Psoas muscle (tissue), 8 donors: Measurements from ENCODE around the gene GNA15. TPM values are rescaled to one million over a fixed set of nuclear protein-coding genes. Genes with fewer than 3 reads are reported as not detected.

Experiments used
- ATAC-seq, 4 donors: fragments of 200-7000 bp; cut with Tn5 transposase; one replicate each; pipeline ENCODE4 v1.9.1; 2020; ENCODE audit warnings: moderate library complexity in 3 of 4, mild to moderate bottlenecking in 2 of 4
- DNase-seq, 2 donors: peaks; one replicate each; pipeline ENCODE4 v3.0.0-alpha.2; 2020
- H3K27ac ChIP-seq: fragments of 200-600 bp; one replicate; pipeline ENCODE4 v1.8.0; 2022
- H3K27me3 ChIP-seq, 3 donors: fragments of 200-600 bp in 1 of 3; one replicate each; pipeline versions ENCODE4 v1.6.1 to v1.8.0; 2013 to 2022; ENCODE audit warnings: low read length in 2 of 3, mild to moderate bottlenecking in 2 of 3, moderate library complexity in 1 of 3; ENCODE audit not compliant: insufficient read depth in 3 of 3
- H3K36me3 ChIP-seq, 2 donors: fragments of 200-600 bp in 1 of 2; one replicate each; pipeline versions ENCODE4 v1.6.1 to v1.8.0; 2013 to 2022; ENCODE audit warnings: low read depth in 1 of 2, mild to moderate bottlenecking in 1 of 2, moderate library complexity in 1 of 2; ENCODE audit not compliant: insufficient read depth in 1 of 2
- H3K4me1 ChIP-seq: fragments of 200-600 bp; one replicate; pipeline ENCODE4 v1.8.0; 2022
- H3K4me3 ChIP-seq: fragments of 200-600 bp; one replicate; pipeline ENCODE4 v1.8.0; 2022; ENCODE audit warnings: mild to moderate bottlenecking
- H3K9me3 ChIP-seq: fragments of 200-600 bp; one replicate; pipeline ENCODE4 v1.8.0; 2022
- CTCF ChIP-seq: fragments of 200-600 bp; IDR thresholded peaks from one replicate; pipeline ENCODE4 v1.8.0; 2022; ENCODE audit warnings: antibody characterized with exemption
- WGBS, 3 donors: extraction: QIAGEN DNeasy Blood & Tissue Kit; methylation state at CpG; one replicate each; pipeline versions ENCODE4 v1.1.6 to v1.1.7; 2013; 5-methylcytosine and 5-hydroxymethylcytosine counted together
- intact Hi-C, 2 donors: fragments of 100-400 bp; cut with DNase I; formaldehyde crosslinking; loops; one replicate each; pipeline versions ENCODE4 v1.11.0 to v1.14.2; 2022
- polyA plus RNA-seq, 3 donors: library from polyadenylated mRNA; stranded (reverse); fragments of 200-250 nt; gene quantifications; one replicate each; pipeline ENCODE4 v1.2.3, GENCODE V29; 2013
- total RNA-seq, 4 donors: library from RNA; stranded (reverse); fragmentation: NEBNext Ultra II Directional in 2 of 4; extraction: Animal tissue kit (Norgen Biotek cat#: 25700) in 2 of 4; gene quantifications; one replicate each; pipeline versions ENCODE4 v1.2.1 to v1.2.4, GENCODE V29; 2021 to 2023
- donor health status: healthy with polysubstance abuse.
- donor health status: DM: no; HTN: no; CAD: no; lungs with moderate emphysema.
- donor health status: Bipolar disorder and iron deficiency.
- donor health status: healthy.
- donor health status: DM: yes; HTN: yes; CAD: no.
- donor health status: DM: no; HTN: no; CAD: no.
- donor health status: DM: no; HTN: no; CAD: no.
- donor health status: DM: yes; HTN: yes; CAD: no.

The GNA15 gene
- total and polyA plus RNA-seq, 7 donors: 0.18 to 1.9 (median 0.91) TPM

GRCh38 chr19:3176715-3177501 is 41.1 kb downstream of the GNA15 start:
- intact Hi-C loops: no loop called here
- peak in 1 of 4 donors; percentile 23 for ATAC-seq
- no peaks in the 10 kb centered on the region for H3K4me1 ChIP-seq
- TF ChIP-seq CTCF: no peak
- no peaks in the 10 kb centered on the region for H3K36me3 ChIP-seq
- H3K27me3 ChIP-seq: no peaks in the 10 kb centered on the region
- H3K9me3 ChIP-seq: no peaks in the 10 kb centered on the region
- no peak for DNase-seq
- no peak overlapping the region for H3K27ac ChIP-seq
- H3K4me3 ChIP-seq: no peak overlapping the region
- 77 to 87% (median 80%) methylated on average over 10 to 11 of the region's 11 CpGs for WGBS, 3 donors

GRCh38 chr19:3178377-3178972 is 42.6 kb downstream of the GNA15 start, which contains the start of gene S1PR4:
S1PR4 (plus strand) TSS chr19:3178769; CDS start chr19:3178793, 24 bp downstream.
- peak in 1 of 2 donors; percentile 56 for DNase-seq
- no peaks in the 10 kb centered on the region for H3K27me3 ChIP-seq

GRCh38 chr19:3178973-3179738 is 43.3 kb downstream of the GNA15 start:
- intact Hi-C loops: no loop called here
- 84 to 87% (median 86%) methylated on average over 43 to 52 of the region's 52 CpGs for WGBS, 3 donors
- H3K27me3 ChIP-seq: no peaks in the 10 kb centered on the region
- peak overlapping the region; percentile 28 for H3K4me3 ChIP-seq
- H3K36me3 ChIP-seq: no peaks in the 10 kb centered on the region
- H3K9me3 ChIP-seq: no peaks in the 10 kb centered on the region
- TF ChIP-seq CTCF: no peak
- DNase-seq (no peak), ATAC-seq (peak in 1 of 4 donors; percentile 19)
- H3K27ac ChIP-seq: peak overlapping the region; percentile 9
- no peaks in the 10 kb centered on the region for H3K4me1 ChIP-seq

More at GRCh38 chr19:3178377-3178972, 42.6 kb downstream of the GNA15 start, which contains the start of gene S1PR4:
- H3K4me1 ChIP-seq: no peaks in the 10 kb centered on the region
- H3K4me3 ChIP-seq: peak within 1 kb of the TSS; percentile 28
- H3K27ac ChIP-seq: peak within 1 kb of the TSS; percentile 9
- intact Hi-C loops: no loop called here
- WGBS, 3 donors: 60 to 66% (median 61%) methylated on average over 28 to 42 of the region's 42 CpGs
- H3K36me3 ChIP-seq: no peaks in the 10 kb centered on the region
- ATAC-seq: peak in 1 of 4 donors; percentile 21
- no peaks in the 10 kb centered on the region for H3K9me3 ChIP-seq
- TF ChIP-seq CTCF: no peak

- H3K27ac ChIP-seq: no peak overlapping the region
- intact Hi-C loops: loop anchor here in 1 of 2 donors (5.0 kb wide), 1 partner anchor 228 kb away; no protein-coding TSS in a partner anchor
- TF ChIP-seq CTCF: no peak
- no peak overlapping the region for H3K4me3 ChIP-seq
- no peak for DNase-seq
- WGBS, 3 donors: 79 to 89% (median 89%) methylated on average over 26 to 31 of the region's 31 CpGs
- peaks cover 6% of the 10 kb centered on the region for H3K4me1 ChIP-seq
- H3K9me3 ChIP-seq: no peaks in the 10 kb centered on the region
- ATAC-seq: no peak
- no peaks in the 10 kb centered on the region for H3K36me3 ChIP-seq
- H3K27me3 ChIP-seq: no peaks in the 10 kb centered on the region
Measured at GRCh38 chr19:3179739-3180293, 44.0 kb downstream of the GNA15 start.
